Occipital lobe (tissue), 2 donors: ENCODE data around the gene ZNF432. TPM values are rescaled to one million over a fixed set of nuclear protein-coding genes. Genes with fewer than 3 reads are reported as not detected.

ENCODE experiments used
- DNase-seq: peaks from one replicate; lab custom pipeline; 2025; lab: John Stamatoyannopoulos, UW
- total RNA-seq: library from RNA; depleted of rRNA; stranded (reverse); fragments of >200 nt; gene quantifications from one replicate; pipeline ENCODE4 v1.2.3, GENCODE V29; 2014

The ZNF432 gene
- total RNA-seq, 1 donor from 2014 or later, result 17.6 TPM

GRCh38 chr19:52010674-52011073, 38.0 kb downstream of the ZNF432 start:
- no peak for DNase-seq

- DNase-seq, result peak; percentile 91
These were observed 40.7 kb downstream of the ZNF432 start, which contains the start of gene ZNF615 for GRCh38 chr19:52007806-52008557. ZNF615 (minus strand) TSS chr19:52008211; CDS start chr19:52003711, 4,500 bp downstream.

- peak; percentile 29 for DNase-seq
These were observed 41.2 kb downstream of the ZNF432 start for GRCh38 chr19:52007451-52007805.

DNA sequence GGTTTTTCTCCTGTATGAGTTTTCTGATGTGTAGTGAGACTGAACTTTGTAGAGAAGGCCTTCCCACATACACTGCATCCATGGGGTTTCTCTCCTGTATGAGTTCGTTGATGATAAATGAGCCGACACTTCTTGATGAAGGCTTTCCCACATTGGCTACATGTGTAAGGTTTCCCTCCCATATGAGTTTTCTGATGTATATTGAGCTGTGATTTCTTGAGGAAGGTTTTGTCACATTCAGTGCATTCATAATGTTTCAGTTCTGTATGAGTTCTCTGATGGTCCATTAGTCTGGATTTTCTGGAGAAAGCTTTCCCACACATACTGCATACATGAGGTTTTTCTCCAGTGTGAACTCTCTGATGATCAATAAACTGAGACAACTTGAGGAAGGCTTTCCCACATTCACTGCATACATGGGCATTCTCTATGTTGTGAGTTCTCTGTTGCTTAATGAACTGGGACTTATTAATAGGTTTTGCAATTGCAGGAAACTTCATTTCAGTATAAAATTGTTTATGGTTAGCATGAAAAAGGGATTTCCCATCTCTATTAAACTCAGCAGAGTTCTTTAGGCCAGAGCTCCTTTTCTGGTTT, 54.5 kb downstream of the ZNF432 start:
- DNase-seq, result no peak

GRCh38 chr19:51993422-51993821, 55.2 kb downstream of the ZNF432 start:
- DNase-seq, result no peak

DNA sequence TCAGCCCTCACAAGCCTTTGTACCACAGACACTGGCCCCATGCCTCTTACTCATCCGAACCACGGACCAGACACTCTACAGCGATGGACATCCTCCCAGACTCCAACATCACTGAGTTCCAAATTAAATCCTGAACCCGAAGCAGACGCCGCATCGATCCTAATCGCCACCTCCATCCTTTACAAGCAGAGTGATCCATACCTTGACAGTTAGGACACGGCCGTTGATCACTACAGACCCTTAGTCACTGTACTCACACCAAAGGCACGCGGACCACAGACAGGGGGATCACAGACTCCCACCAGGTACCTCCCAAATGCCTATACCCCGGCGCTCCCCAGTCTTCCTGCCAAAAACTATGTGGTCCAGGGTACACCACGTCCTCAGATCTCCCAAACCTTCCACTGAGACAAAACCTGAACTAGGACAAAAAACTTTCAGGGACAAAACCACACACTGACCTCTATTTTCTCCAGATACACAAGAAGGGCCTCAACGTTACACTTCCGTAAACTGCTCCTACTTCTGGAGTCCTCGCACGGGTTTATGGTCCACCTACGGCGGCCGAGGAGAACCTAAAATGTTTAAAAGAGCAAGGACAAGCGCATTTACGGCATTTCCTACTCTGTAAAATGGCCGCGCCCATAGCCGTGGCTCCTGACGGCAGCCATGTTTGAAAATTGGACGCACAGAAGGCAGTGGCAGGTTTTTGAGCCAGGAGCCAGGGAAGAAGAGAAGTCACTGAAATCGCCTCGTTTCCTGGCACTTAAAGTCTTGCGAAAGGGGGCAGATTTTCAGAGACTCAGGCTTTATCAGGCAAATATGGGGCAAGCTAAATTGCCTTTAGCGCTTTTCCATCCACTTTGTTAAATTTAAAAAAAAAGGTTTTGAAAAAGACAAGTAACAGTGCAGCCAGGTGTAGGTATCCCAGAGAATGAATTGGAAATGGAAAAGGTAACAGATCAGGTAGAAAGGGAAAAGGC, 62.0 kb downstream of the ZNF432 start, which contains the start of gene ZNF350:
ZNF350 (minus strand) TSS at position 532 of the 983 bp plus-strand sequence. CDS start 12,480 bp downstream, outside the sequence.
- DNase-seq, result peak; percentile 87

GRCh38 chr19:51983361-51983760, 65.3 kb downstream of the ZNF432 start:
- DNase-seq, result no peak

Other genes starting within 250 kb of the ZNF432 start
- 66.6 TPM for gene ZNF577, start 160.9 kb downstream of the ZNF432 start, total RNA-seq
- gene ZNF649, start 143.8 kb downstream of the ZNF432 start, total RNA-seq, result 39.0 TPM
- 11.4 TPM for gene ZNF613, start 121.4 kb downstream of the ZNF432 start, total RNA-seq
- gene ZNF350, start 62.0 kb downstream of the ZNF432 start, total RNA-seq, result 20.6 TPM
- gene ZNF615, start 40.6 kb downstream of the ZNF432 start, total RNA-seq, result 27.1 TPM
- gene ZNF614, start 20.5 kb downstream of the ZNF432 start, total RNA-seq, result 33.7 TPM
- 52.4 TPM for gene ZNF841, start 46.9 kb upstream of the ZNF432 start, total RNA-seq
- gene ZNF616, start 91.1 kb upstream of the ZNF432 start, total RNA-seq, result 33.4 TPM
- gene ZNF836, start 122.8 kb upstream of the ZNF432 start, total RNA-seq, result 48.5 TPM
- 255 TPM for gene PPP2R1A, start 141.2 kb upstream of the ZNF432 start, total RNA-seq
- 19.8 TPM for gene ZNF766, start 220.7 kb upstream of the ZNF432 start, total RNA-seq
- 9.4 TPM for gene ZNF480, start 248.3 kb upstream of the ZNF432 start, total RNA-seq